ENCODE data around the gene SLC12A8.

DNA sequence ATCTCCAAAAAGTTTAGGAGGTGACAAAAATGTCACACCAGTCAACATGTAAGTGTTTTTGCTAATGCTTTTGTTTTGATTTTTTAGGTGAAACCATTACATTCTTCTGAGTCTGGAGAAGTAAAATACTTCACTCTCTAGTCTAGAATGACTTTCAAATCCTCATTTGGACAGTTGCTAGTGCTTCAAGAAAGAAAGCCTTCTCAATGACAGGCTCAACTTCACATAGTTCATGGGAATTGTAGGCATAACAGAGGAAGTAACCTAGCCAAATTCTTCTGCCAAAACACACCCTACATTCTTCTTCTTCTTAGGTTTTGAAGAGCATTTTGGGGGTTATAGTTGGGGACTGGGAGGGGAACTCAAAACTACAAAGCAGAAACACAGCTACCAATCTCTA is 127.4 kb downstream of the SLC12A8 start:
- TF ChIP-seq, protein P1, sequence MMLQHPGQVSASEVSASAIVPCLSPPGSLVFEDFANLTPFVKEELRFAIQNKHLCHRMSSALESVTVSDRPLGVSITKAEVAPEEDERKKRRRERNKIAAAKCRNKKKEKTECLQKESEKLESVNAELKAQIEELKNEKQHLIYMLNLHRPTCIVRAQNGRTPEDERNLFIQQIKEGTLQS (CRISPR knock-in tag; IDR thresholded peaks at IDR 0.05): no peak
- TF ChIP-seq NFRKB (IDR thresholded peaks at IDR 0.05) (no peak), ZNF792 (CRISPR knock-in tag; IDR thresholded peaks at IDR 0.05) (no peak), ZNF274 (CRISPR knock-in tag; IDR thresholded peaks at IDR 0.05) (no peak), KDM5A (IDR thresholded peaks at IDR 0.05; ENCODE audit: borderline replicate concordance, low read length) (no peak), EP300 (IDR thresholded peaks at IDR 0.05; ENCODE audit: low read depth in 2 of 2, low read length in 2 of 2) (no peak), EP300 (CRISPR knock-in tag; IDR thresholded peaks at IDR 0.05; ENCODE audit: borderline replicate concordance) (no peak), NFKBIZ (CRISPR knock-in tag; IDR thresholded peaks at IDR 0.05) (no peak)
- TF ChIP-seq, protein P2, sequence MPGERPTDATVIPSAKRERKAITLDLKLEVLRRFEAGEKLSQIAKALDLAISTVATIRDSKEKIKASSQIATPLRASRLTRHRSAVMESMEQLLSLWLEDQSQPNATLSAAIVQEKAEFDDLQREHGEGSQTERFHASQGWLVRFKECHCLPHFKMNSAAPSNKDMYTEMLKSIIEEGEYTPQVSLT (CRISPR knock-in tag; IDR thresholded peaks at IDR 0.05; ENCODE audit: borderline replicate concordance, low read depth): no peak
- TF ChIP-seq, protein P3, sequence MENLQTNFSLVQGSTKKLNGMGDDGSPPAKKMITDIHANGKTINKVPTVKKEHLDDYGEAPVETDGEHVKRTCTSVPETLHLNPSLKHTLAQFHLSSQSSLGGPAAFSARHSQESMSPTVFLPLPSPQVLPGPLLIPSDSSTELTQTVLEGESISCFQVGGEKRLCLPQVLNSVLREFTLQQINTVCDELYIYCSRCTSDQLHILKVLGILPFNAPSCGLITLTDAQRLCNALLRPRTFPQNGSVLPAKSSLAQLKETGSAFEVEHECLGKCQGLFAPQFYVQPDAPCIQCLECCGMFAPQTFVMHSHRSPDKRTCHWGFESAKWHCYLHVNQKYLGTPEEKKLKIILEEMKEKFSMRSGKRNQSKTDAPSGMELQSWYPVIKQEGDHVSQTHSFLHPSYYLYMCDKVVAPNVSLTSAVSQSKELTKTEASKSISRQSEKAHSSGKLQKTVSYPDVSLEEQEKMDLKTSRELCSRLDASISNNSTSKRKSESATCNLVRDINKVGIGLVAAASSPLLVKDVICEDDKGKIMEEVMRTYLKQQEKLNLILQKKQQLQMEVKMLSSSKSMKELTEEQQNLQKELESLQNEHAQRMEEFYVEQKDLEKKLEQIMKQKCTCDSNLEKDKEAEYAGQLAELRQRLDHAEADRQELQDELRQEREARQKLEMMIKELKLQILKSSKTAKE (CRISPR knock-in tag; IDR thresholded peaks at IDR 0.05; ENCODE audit: borderline replicate concordance): no peak
- TF ChIP-seq, protein P4, sequence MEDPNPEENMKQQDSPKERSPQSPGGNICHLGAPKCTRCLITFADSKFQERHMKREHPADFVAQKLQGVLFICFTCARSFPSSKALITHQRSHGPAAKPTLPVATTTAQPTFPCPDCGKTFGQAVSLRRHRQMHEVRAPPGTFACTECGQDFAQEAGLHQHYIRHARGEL (CRISPR knock-in tag; IDR thresholded peaks at IDR 0.05): no peak
- TF ChIP-seq, protein P5, sequence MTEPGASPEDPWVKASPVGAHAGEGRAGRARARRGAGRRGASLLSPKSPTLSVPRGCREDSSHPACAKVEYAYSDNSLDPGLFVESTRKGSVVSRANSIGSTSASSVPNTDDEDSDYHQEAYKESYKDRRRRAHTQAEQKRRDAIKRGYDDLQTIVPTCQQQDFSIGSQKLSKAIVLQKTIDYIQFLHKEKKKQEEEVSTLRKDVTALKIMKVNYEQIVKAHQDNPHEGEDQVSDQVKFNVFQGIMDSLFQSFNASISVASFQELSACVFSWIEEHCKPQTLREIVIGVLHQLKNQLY (CRISPR knock-in tag; IDR thresholded peaks at IDR 0.05): no peak
- TF ChIP-seq, protein P6, sequence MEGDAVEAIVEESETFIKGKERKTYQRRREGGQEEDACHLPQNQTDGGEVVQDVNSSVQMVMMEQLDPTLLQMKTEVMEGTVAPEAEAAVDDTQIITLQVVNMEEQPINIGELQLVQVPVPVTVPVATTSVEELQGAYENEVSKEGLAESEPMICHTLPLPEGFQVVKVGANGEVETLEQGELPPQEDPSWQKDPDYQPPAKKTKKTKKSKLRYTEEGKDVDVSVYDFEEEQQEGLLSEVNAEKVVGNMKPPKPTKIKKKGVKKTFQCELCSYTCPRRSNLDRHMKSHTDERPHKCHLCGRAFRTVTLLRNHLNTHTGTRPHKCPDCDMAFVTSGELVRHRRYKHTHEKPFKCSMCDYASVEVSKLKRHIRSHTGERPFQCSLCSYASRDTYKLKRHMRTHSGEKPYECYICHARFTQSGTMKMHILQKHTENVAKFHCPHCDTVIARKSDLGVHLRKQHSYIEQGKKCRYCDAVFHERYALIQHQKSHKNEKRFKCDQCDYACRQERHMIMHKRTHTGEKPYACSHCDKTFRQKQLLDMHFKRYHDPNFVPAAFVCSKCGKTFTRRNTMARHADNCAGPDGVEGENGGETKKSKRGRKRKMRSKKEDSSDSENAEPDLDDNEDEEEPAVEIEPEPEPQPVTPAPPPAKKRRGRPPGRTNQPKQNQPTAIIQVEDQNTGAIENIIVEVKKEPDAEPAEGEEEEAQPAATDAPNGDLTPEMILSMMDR (CRISPR knock-in tag; IDR thresholded peaks at IDR 0.05): no peak

All from HepG2 (cell line).